T-helper 22 cell (primary cell): ENCODE measurements around the gene NFATC3.

Source experiments
- DNase-seq: peaks from one replicate; pipeline ENCODE4 v3.0.0-alpha.2; 2020; ENCODE audit warnings: low read depth

NFATC3 gene

GRCh38 chr16:68251832-68252231 is 166.7 kb downstream of the NFATC3 start:
- no peak for DNase-seq

DNA sequence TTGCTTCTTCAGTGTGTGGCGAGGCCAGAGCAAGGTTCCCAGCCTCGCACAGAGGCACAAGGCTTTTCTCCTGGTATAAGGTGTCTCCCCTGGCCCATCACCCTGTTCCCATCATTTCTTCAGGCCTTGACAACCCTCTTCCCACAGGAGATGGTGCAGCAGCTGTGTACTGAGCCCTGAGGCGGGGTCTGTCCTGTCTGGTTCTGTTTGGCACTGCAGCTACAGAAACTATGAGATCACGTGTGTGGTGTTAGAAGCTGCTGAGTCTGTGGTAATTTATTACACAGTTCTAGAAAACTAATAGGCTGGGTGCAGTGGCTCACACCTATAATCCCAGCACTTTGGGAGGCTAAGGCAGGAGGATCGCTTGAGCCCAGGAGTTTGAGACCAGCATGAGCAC is 167.2 kb downstream of the NFATC3 start:
- no peak for DNase-seq

- no peak for DNase-seq
These were observed 168.6 kb downstream of the NFATC3 start for GRCh38 chr16:68253721-68254120.

- no peak for DNase-seq
These were observed 170.5 kb downstream of the NFATC3 start for GRCh38 chr16:68255712-68256111.

- no peak for DNase-seq
These were observed 172.2 kb downstream of the NFATC3 start for GRCh38 chr16:68257251-68257905.

- no peak for DNase-seq
These were observed 173.0 kb downstream of the NFATC3 start for GRCh38 chr16:68257906-68258800.

- DNase-seq = no peak
These were observed 174.0 kb downstream of the NFATC3 start for GRCh38 chr16:68259007-68259825.

DNA sequence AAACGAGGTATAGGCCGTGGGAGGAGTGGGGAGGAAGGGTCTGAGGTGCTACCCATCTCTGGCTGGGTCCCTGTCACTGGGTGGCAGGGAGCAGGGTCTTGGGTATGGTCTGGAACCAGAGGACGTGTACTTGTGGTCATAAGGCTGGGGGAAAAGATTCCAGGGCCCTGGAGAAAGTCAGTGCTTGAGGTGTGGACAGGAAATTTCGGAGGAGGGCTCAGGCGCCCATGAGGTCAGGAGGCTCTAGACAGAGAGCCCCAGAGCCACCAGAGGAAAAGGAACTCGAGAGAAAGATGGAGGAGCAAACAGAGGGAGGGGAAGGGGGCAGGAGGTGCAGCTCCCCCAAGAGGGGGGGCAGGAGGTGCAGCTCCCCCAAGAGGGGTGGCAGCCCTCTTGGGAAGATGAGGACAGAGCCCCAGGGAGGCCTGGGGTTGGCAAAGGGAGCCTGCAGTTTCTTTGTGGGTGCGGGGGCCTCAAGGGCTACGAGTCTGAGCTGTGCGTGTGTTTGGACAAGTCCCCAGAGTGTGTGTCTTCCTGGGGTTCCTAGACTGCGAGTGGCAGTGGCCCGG is 178.5 kb downstream of the NFATC3 start:
- DNase-seq = no peak

DNA sequence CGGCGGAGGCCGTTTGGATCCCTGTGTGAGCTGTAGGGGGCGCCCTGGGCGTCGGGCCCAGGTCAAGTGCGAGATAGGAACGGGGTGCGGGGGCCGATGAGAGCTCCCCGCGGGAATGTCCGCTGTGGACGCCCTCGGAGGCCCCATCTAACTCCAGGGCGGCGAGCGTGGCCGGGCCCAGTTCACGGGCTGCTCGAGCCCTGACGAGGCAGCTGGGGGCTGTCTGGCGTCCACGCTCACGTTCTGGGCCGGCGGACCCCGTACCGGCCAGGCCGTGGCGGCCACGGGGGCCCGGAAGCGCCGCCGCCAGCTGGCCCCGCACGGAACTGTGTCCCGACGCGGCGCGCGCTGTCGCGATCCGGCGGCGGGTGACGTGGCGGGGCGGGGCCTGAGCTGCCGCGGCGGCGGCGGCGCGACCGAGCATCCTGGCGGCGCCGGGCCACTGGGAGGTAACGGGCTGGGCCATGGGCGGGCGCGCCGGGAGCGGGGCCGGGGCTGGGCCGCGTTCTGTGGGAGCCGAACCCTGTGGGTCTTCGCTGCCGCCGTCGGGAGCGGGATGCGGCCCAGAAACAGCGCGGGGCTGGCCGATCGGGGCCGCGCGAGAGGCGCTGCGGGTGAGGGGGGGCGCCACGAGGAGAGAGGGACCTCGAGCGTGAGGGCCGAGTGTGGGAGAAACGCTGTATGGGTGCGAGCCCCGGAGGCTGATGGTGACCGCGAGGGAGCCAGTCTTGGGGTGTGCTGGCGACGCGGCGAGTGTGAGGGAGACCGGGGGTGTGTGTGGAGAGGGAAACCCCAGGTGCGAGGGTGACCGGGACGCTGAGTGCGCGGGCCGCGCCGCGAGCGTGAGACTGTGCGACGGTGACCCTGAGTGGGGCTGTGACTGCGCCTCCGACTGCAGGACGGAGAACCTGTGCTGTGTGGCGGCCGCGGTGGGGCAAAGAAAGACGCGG is 179.2 kb downstream of the NFATC3 start, which contains the start of gene SLC7A6:
SLC7A6 (plus strand) TSS at position 399 of the 950 bp plus-strand sequence. CDS start 10,201 bp downstream, outside the sequence.
- DNase-seq = peak; percentile 73

GRCh38 chr16:68265078-68265920 is 180.1 kb downstream of the NFATC3 start:
- DNase-seq = peak; percentile 58

- DNase-seq = no peak
These were observed 182.6 kb downstream of the NFATC3 start for GRCh38 chr16:68267612-68268405.

DNA sequence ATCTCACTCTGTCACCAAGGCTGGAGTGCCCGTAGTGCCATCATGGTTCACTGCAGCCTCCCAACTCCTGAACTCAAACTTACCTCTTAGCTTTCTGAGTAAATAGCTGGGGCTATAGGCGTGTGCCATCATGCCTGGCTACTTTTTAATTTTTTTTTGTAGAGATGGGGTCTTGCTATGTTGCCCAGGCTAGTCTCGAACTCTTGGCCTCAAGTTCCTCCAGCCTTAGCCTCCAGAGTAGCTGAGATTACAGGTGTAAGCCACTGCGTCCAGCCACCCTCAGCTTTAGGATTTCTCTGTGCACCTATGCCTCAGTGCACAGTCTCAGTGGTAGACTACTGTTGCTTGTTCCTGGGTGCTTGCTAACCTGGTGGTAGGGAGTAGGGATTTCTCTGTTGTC is 184.6 kb downstream of the NFATC3 start:
- DNase-seq = no peak

GRCh38 chr16:68270353-68270752 is 185.2 kb downstream of the NFATC3 start:
- DNase-seq = no peak

DNA sequence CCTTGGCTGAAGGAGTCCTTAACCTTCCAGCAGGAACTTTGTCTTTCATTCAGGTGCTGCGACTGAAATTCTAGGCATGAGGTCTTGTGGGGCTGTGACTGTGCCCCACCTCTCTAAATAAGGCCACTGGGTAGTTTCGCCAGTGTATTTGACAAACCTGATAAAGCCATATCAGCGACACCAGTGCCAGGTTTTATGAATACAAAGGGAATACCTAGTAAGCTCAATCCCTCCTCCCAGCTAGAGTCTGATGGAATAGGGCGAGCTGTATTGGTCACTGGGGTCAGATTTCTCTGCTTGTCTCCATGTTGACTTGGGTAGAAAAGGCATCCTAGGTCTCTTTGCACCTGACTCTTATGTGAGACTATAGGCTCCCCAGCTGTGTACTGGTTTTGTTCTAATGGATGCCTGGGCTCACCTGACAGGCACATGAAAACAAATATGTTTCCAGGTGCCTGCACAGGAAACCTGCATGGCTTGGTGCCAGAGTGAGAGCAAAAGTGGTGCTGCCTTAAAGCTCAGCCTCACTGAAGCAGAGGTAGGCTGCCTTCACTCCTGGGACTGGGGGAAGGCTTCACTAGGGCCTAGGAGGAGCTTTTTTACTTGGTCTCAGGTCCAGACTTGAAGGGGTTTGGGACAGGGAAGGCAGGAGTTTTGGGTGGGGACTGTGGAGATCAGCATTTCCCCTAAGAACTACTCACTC is 187.5 kb downstream of the NFATC3 start:
- DNase-seq = peak; percentile 44

DNA sequence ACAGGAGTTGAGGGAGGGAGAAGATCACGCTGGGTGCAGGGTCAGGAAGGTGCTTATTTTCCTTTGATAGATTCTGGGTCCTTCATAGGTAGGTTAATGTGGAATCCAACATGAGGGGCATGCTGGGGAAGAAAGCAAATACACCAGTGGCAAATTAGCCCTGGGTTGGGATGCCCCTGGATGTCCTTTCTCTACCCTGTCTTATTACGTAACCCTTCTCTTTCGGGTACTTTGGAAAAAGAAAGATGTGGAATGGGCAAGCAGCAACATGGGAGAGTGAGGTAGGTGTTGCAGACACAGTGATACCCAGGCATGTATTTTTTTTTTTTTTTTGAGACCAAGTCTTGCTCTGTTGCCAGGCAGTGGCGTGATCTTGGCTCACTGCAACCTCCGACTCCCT is 188.3 kb downstream of the NFATC3 start:
- DNase-seq = no peak

GRCh38 chr16:68273896-68274295 is 188.7 kb downstream of the NFATC3 start:
- no peak for DNase-seq

DNA sequence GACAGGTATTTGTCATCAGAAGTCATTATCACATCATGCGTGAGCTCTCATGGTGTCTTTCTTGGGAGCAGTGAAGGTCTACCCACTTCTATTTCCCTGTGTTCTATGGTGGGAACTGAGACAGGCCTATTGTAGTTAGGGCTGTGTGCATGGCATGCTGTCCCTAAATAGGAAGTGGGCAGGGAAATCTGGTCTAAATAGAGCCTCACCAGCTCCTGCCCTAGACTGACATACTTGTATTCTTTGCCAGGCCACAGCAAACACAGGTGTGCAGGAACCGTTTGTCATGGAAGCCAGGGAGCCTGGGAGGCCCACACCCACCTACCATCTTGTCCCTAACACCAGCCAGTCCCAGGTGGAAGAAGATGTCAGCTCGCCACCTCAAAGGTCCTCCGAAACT is 189.3 kb downstream of the NFATC3 start:
- no peak for DNase-seq

DNA sequence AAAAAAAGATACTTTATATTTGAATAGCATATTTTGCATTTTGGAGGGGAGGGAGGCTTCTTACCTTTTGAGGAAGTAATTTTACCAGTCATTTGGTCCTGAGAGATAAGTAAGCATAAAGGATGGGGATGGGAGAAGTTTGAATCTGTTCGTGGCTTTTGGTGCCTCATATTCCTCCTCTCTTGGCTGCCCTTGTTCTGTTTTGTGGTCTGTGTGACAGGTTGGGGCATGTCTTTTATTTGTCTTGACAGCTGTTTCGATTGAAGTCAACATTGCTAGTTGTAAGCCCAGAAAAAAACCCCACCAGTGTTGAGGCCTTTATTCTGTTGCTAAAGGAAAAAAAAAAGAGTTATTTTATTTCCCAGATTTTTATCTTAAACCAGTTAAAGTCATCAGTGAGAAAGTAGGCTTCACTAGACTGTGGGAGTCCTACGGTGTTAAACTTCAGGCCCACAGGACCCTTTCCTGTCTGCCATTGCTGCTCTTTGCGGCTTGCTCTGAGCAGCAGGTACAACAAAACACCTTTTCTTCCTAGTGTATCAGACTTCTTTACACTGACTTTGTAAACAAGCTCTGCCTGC is 190.5 kb downstream of the NFATC3 start:
- DNase-seq = peak; percentile 47
